T-helper 1 cell treated with Interleukin-12 subunit alpha and Interleukin-12 subunit beta and Interleukin-4 antibody, amounts not matched to agents 30 ng/mL and 1 ng/mL, for 36 hours (primary cell): ENCODE results near the gene CSNK1G3. TPM values are rescaled to one million over a fixed set of nuclear protein-coding genes. Genes with fewer than 3 reads are reported as not detected.

Experiments used
- intact Hi-C: fragments of 100-400 bp; cut with micrococcal nuclease; formaldehyde crosslinking; loops from one replicate; pipeline ENCODE4 v1.15.1; 2024
- total RNA-seq: library from RNA; stranded (reverse); gene quantifications from 2 replicates; pipeline ENCODE4 v1.2.3, GENCODE V29; 2022

Gene CSNK1G3
- total RNA-seq, 1 donor from 2014 or later: 35.9 TPM

GRCh38 chr5:123554601-123555000, 42.6 kb downstream of the CSNK1G3 start:
- intact Hi-C loops: loop anchor here (2.0 to 10.0 kb wide), 2 partner anchors 14 to 710 kb away; partner anchors contain the start of gene SNX24

GRCh38 chr5:123557907-123558306, 45.9 kb downstream of the CSNK1G3 start:
- intact Hi-C loops: loop anchor here (10.0 kb wide), 1 partner anchor 713 kb away; the partner anchor contains the start of gene SNX24

GRCh38 chr5:123558762-123559433, 46.9 kb downstream of the CSNK1G3 start:
- intact Hi-C loops: loop anchor here (10.0 kb wide), 1 partner anchor 714 kb away; the partner anchor contains the start of gene SNX24

- intact Hi-C loops: loop anchor here (10.0 kb wide), 1 partner anchor 715 kb away; the partner anchor contains the start of gene SNX24
Observed at GRCh38 chr5:123559434-123559775, 47.4 kb downstream of the CSNK1G3 start.

- intact Hi-C loops: no loop called here
Observed at GRCh38 chr5:123561230-123561629, 49.3 kb downstream of the CSNK1G3 start.

- intact Hi-C loops: no loop called here
Observed at GRCh38 chr5:123571927-123572326, 60.0 kb downstream of the CSNK1G3 start.

- intact Hi-C loops: no loop called here
Observed at GRCh38 chr5:123578390-123578789, 66.4 kb downstream of the CSNK1G3 start.

- intact Hi-C loops: no loop called here
Observed at GRCh38 chr5:123579410-123579809, 67.4 kb downstream of the CSNK1G3 start.

- intact Hi-C loops: no loop called here
Observed at GRCh38 chr5:123582550-123583285, 70.7 kb downstream of the CSNK1G3 start.

GRCh38 chr5:123585871-123586270, 73.9 kb downstream of the CSNK1G3 start:
- intact Hi-C loops: no loop called here

GRCh38 chr5:123594434-123594833, 82.5 kb downstream of the CSNK1G3 start:
- intact Hi-C loops: no loop called here

GRCh38 chr5:123597018-123597417, 85.0 kb downstream of the CSNK1G3 start:
- intact Hi-C loops: loop anchor here (2.0 kb wide), 1 partner anchor 48 kb away; no protein-coding TSS in a partner anchor

- intact Hi-C loops: no loop called here
Observed at GRCh38 chr5:123598028-123598689, 86.2 kb downstream of the CSNK1G3 start.

- intact Hi-C loops: no loop called here
Observed at GRCh38 chr5:123599171-123599570, 87.2 kb downstream of the CSNK1G3 start.

GRCh38 chr5:123601610-123602009, 89.6 kb downstream of the CSNK1G3 start:
- intact Hi-C loops: no loop called here

- intact Hi-C loops: no loop called here
Observed at GRCh38 chr5:123605822-123606221, 93.8 kb downstream of the CSNK1G3 start.

- intact Hi-C loops: loop anchor here (1.0 to 5.0 kb wide), 5 partner anchors 61 to 908 kb away; no protein-coding TSS in a partner anchor
Observed at GRCh38 chr5:123610209-123610608, 98.2 kb downstream of the CSNK1G3 start.

GRCh38 chr5:123610665-123611405, 98.9 kb downstream of the CSNK1G3 start:
- intact Hi-C loops: loop anchor here (1.0 to 5.0 kb wide), 8 partner anchors 62 to 909 kb away; partner anchors contain the start of genes CEP120 and CSNK1G3

GRCh38 chr5:123611406-123611709, 99.4 kb downstream of the CSNK1G3 start:
- intact Hi-C loops: loop anchor here (1.0 to 5.0 kb wide), 7 partner anchors 63 to 909 kb away; partner anchors contain the start of genes CEP120 and CSNK1G3

GRCh38 chr5:123617561-123617960, 105.6 kb downstream of the CSNK1G3 start:
- intact Hi-C loops: no loop called here

- intact Hi-C loops: no loop called here
Observed at GRCh38 chr5:123626051-123626450, 114.1 kb downstream of the CSNK1G3 start.
